HG03432 (cell line): Measurements from ENCODE around the gene DUSP7.

Source experiments
- ATAC-seq: cut with Tn5 transposase; IDR thresholded peaks from one replicate; pipeline ENCODE4 v1.9.1; 2021; ENCODE audit warnings: mild to moderate bottlenecking, moderate library complexity; ENCODE audit not compliant: unreplicated experiment

Gene DUSP7

GRCh38 chr3:52031896-52032295 lies 24.5 kb downstream of the DUSP7 start:
- no peak for ATAC-seq

- no peak for ATAC-seq
Measured at GRCh38 chr3:52030714-52031310, 25.6 kb downstream of the DUSP7 start.

GRCh38 chr3:52029535-52029934 lies 26.8 kb downstream of the DUSP7 start:
- no peak for ATAC-seq

DNA sequence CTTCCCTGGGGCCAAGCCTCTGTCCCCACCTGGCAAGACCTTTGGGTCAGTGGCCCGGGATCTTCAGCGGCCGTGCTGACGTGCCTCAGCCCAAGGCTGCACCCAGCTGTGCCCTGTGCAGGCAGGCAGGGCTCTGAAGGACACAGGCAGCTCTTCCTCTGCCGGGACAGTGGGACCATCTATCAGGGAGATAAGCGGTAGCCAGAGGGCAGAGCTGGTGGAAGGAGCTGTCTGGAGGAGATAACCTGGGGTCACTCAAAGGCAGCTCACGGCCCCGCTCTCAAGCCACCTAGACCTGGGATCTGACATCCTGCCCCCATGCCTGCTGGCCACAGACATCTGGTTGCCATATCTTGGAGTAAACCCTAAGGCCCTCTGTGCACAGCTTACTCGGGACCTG lies 27.3 kb downstream of the DUSP7 start:
- ATAC-seq = no peak

DNA sequence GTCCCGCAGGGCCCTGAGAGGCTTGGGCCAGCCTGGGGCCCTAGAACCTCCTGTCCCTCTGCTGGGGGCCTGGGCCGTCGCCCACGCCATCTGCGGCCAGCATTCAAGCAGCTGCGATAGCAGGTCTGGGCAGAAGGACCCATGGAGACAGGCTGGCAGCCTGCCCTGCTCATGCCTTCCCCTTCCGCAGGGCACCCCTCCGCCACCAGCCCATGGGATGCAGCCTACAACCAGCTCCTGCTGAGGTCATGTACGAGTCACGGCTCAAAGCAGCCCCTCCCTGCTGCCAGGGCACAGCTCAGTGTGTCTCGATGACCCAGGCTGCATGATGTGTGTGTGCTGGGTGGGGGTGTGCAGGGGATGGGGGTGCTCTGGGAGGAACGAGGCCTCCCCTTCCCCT lies 27.8 kb downstream of the DUSP7 start:
- no peak for ATAC-seq

GRCh38 chr3:52026041-52026440 lies 30.3 kb downstream of the DUSP7 start:
- ATAC-seq = no peak

DNA sequence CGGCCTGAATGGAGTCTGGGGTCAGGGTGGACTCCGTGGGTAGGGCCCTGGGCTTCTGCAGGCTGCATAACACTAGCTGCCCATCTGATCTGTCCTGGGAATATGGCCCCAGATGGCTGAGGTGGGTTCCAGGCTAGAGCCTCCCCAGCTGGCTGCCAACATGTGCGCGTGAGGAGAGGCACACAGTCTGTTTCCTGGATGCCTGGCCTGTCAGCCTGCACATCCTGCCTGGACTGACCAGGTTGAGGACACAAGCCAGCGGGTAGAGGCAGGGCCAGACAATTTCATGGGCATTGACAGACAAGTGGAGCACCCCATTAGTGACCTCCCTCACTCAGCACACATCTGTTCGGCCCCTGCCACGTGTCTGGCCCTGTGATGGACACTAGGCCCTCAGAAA lies 30.9 kb downstream of the DUSP7 start:
- ATAC-seq = no peak

GRCh38 chr3:52024765-52025452 lies 31.5 kb downstream of the DUSP7 start:
- no peak for ATAC-seq

DNA sequence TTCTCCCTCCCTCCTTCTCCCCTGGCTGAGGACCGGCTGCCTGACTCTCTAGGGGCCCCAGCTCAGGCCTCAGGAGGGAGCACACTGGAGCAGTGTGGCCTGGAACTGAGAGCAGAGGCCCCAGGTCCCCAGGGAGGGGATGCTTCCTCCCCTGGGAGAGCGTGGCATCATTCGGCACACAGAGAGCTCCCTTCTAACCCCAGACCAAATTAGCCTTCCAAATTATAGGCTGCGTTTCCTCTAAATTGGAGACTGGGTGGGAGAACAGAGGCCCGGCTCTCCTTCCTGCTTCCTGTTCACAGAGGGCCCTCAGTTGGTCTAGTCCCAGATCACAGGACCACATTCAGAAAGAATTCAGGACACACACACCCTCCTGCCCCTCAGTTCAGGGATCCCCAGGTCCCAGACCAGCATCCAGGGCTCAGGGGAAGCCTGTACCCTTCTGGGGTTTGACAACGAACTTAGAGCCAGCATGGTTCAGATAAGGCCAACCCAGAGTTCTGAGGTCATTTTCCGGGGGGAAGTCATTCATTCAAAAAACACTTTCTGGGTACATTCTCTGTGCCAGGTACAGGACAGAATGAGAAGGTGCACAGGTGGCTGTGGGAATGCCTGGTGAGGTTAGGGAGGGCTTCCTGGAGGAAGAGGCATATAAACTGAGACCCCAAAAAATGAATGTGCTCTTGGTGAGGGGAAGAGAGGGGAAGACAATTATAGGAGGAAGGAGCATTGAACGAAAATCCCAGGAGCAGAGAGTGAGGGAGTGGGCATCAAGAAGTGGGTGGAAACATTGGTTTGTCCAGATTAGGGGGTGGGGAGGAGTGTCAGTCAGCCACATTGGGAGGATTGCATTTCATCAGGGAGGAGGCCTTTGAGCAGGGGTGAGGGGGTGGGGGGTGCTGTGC lies 32.3 kb downstream of the DUSP7 start:
- ATAC-seq = peak; percentile 74

- ATAC-seq = no peak
Measured at GRCh38 chr3:52023101-52023770, 33.1 kb downstream of the DUSP7 start.

- no peak for ATAC-seq
Measured at GRCh38 chr3:52022323-52023100, 33.9 kb downstream of the DUSP7 start.

DNA sequence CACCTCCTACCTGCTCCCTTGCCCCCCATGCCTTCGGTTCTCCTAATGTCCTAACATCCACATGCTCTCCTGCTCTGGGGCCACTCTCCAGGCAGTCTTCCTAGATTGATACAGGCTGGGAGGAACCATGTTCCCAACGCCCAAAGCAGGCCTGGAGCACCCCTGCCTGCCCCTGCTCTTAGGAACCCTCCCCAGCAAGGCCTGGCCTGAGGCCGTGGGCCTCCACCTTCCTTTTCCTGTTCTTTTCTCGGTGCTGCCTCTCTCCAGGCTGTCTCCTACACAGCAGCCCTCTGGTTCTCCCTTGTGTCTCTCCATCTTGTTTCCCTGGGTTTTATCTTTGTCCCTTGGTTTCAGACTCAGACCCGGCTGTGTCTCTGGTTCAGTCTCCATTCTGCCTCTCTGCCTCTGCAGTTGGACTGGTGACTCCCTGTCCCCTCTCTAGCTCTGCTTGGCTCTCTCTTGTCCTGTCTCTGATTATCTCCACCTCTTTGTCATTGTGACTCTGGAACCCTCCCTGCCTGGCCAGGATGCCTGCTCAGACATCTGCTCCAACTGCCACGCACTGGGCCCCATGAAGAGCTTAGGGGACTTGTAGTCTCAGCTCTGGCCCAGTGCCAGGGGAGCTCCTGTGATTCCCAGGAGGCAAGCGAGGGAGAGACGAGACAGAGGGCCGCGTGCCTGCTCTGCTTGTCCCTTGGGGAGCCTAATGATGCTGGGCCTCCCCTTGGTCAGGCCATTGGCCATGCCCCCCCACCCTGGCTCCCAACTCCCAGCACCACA lies 34.7 kb downstream of the DUSP7 start:
- no peak for ATAC-seq

DNA sequence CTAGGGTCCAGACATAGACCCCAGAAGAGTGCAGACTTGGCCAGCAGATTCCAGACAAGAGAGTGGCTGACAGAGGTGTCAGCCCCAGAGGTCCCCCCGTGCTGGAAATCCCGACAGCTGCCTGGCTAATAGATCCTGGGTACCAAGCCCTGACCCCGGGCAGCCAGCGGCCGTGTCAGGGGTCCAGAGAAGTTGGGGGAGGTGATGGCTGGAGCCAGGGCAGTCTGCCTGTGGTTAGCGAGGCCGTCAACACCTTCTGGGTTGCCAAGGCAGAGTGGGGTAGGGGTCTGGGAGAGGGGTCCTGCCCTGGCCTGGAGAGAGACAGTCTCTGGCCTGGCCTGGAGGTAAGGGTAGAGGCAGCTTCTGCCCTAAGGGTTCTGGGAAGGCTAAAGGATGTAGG lies 35.6 kb downstream of the DUSP7 start:
- no peak for ATAC-seq

DNA sequence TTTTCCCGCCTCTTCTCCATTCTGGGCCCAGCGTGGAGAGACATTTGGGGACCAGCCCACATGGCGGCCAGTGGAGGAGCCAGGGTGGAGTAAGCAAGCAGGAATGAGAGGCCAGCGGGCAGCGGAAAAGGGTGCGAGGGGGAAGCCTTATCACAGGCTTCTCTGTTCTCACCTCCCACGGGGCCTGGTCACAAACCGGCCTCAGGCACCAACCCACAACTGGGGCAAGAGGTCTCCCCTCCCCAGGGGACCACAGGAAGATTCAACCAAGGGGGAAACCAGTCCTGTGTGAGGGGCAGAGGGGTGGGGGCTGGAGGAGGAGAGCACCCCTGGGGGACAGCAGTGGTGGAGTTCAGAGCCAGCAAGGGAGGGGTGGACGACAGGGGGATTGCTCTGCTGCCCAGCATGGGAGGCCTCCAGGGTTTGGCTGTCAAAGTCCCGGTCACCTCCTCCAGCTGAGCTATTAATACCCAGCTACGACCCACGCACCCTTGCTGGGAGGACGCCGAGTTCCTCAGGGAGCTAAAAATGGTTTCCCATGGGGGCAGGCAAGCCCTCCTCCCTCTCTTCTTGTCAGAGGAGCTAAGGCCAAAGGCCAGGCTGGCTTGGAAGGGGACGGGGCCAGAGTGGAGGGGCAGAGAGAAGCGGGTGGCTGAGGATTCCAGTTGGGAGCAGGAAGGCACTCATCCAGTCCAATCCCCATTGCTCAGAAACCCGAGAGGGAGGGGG lies 36.9 kb downstream of the DUSP7 start:
- ATAC-seq = no peak

- no peak for ATAC-seq
Measured at GRCh38 chr3:52018319-52019000, 37.9 kb downstream of the DUSP7 start.

DNA sequence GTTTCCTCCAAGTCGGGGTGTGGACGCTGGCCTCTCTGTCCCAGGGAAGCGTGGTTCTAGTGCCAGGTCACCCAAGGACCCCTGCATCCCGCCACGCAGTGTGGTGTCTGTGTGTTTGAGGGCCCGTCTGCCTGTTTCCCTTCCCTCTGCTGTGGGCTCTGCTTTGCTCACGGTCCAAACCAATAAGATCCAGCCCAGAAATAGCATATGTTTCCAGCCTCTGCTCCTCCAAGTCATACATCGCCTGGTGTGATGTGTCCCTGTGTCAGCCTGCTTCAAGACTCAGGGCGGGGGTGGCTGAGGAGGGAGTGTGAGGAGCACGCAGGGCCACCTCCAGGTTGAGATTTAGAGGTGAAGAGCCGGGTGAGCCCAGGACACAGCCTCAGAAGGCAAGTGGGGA lies 38.8 kb downstream of the DUSP7 start:
- ATAC-seq = no peak

DNA sequence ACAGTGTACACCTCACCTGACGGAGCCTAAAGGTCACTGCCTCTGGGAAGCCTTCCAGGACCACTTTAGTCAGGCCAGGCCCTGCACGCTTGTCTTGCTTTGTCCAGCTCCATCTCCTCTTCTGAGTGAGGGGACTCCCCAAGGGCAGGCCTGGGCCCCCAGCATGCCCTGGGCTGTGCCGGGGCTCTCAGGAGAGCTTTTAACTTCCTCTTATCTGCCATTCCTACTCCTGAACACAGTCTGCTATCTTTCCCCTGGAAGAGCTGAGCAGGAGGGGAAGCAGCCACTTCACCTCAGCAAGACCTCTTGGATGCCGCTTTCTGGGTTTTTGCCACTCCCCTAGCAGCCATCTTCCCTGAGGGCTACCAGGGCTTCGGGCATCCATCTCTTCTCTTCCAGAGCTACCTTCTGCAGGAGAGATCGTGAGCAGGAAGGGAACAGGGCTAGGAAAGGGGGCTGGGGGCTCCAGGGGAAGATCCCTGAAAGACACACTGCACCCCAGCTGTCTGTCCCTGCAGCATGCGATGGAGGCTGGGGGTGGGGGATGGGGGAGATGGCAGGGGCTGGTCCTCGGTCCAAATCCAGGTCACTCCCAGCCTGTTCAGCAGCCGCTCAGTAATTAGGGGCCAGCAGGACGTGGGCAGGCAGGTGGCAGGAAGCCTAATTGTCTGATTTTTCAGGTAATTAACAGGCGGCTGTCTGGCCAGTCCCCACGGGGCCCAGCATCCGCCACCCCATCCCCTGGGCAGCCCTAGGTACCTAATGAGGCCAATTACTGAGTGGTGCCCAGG lies 40.7 kb downstream of the DUSP7 start:
- no peak for ATAC-seq

GRCh38 chr3:52014613-52015012 lies 41.8 kb downstream of the DUSP7 start:
- no peak for ATAC-seq
